Measurements from ENCODE around the gene ATP8B1. TPM values are rescaled to one million over a fixed set of nuclear protein-coding genes. Genes with fewer than 3 reads are reported as not detected.
"Not testable (repeated sequence)": the region's sequence is repeated elsewhere in the genome, so short reads cannot be mapped to it uniquely, and the experiment has no call there.

Gene ATP8B1
- total and polyA plus RNA-seq, 4 donors: 3.9 to 22.0 (median 5.7) TPM

DNA sequence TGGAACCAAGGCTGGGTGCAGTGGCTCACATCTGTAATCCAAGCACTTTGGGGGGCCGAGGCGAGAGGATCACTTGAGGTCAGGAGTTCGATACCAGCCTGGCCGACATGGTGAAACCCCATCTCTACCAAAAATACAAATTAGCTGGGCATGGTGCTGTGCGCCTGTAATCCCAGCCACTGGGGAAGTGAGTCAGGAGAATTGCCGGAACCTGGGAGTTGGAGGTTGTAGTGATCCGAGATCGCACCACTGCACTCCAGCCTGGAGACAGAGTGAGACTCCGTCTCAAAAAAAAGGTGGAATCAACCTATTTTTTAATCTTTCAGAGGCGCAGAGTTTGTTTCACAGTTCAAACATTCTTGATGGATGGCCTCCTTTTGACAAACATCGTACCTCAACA is 24.5 kb upstream of the ATP8B1 start:
- H3K4me3 ChIP-seq (ENCODE audit: low read depth in 1 of 3, low read length in 3 of 3): no peak overlapping the region
- TF ChIP-seq HNF4A (conservative IDR thresholded peaks at IDR 0.05) (no peak), YY1 (IDR thresholded peaks at IDR 0.05) (no peak), RXRA (IDR thresholded peaks at IDR 0.05) (no peak), FOXA1 (IDR thresholded peaks at IDR 0.05) (no peak)
- H3K27ac ChIP-seq (ENCODE audit: low read depth in 1 of 2, low read length in 2 of 2): no peak overlapping the region
- H3K9me3 ChIP-seq (ENCODE audit: control insufficient read depth in 4 of 4, low read length in 3 of 4): no peaks in the 10 kb centered on the region
- WGBS: 88% methylated on average over 11 of the region's 11 CpGs
- no peaks in the 10 kb centered on the region for H3K27me3 ChIP-seq (ENCODE audit: control insufficient read depth in 4 of 4, insufficient read depth in 4 of 4, low read length in 3 of 4)
- DNase-seq (ENCODE audit: low spot score): no peak
- no peaks in the 10 kb centered on the region for H3K4me1 ChIP-seq (ENCODE audit: control insufficient read depth in 4 of 4, insufficient read depth in 4 of 4, low read length in 3 of 4)
- H3K36me3 ChIP-seq (ENCODE audit: control insufficient read depth in 4 of 4, insufficient read depth in 3 of 4, low read depth in 1 of 4, low read length in 3 of 4): no peaks in the 10 kb centered on the region
- no peak overlapping the region for H3K9ac ChIP-seq (ENCODE audit: low read depth in 1 of 2, low read length in 2 of 2)

DNA sequence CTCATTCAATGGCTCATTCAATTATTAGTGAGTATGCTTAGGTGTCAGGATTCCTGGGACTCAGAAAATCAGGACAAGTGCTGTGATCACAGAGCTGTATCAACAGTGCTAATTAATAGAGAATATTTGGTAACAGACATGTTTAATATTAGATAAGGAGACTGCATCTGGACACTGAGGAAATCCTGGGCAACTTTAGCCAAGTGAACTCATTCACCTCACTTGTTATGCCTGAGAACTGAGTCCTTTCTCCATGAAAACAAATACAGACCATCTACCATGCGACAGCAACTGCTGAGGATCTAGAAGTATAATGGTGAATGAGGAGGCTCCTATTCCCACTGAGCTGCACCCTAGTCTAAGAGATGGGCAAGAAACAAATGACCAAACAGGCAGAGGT is 23.1 kb upstream of the ATP8B1 start:
- H3K4me1 ChIP-seq (ENCODE audit: control insufficient read depth in 4 of 4, insufficient read depth in 4 of 4, low read length in 3 of 4): no peaks in the 10 kb centered on the region
- TF ChIP-seq, protein P1, sequence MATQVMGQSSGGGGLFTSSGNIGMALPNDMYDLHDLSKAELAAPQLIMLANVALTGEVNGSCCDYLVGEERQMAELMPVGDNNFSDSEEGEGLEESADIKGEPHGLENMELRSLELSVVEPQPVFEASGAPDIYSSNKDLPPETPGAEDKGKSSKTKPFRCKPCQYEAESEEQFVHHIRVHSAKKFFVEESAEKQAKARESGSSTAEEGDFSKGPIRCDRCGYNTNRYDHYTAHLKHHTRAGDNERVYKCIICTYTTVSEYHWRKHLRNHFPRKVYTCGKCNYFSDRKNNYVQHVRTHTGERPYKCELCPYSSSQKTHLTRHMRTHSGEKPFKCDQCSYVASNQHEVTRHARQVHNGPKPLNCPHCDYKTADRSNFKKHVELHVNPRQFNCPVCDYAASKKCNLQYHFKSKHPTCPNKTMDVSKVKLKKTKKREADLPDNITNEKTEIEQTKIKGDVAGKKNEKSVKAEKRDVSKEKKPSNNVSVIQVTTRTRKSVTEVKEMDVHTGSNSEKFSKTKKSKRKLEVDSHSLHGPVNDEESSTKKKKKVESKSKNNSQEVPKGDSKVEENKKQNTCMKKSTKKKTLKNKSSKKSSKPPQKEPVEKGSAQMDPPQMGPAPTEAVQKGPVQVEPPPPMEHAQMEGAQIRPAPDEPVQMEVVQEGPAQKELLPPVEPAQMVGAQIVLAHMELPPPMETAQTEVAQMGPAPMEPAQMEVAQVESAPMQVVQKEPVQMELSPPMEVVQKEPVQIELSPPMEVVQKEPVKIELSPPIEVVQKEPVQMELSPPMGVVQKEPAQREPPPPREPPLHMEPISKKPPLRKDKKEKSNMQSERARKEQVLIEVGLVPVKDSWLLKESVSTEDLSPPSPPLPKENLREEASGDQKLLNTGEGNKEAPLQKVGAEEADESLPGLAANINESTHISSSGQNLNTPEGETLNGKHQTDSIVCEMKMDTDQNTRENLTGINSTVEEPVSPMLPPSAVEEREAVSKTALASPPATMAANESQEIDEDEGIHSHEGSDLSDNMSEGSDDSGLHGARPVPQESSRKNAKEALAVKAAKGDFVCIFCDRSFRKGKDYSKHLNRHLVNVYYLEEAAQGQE (IDR thresholded peaks at IDR 0.05): no peak
- no peak for TF ChIP-seq YY1 (IDR thresholded peaks at IDR 0.05)
- TF ChIP-seq, protein P2, sequence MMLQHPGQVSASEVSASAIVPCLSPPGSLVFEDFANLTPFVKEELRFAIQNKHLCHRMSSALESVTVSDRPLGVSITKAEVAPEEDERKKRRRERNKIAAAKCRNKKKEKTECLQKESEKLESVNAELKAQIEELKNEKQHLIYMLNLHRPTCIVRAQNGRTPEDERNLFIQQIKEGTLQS (IDR thresholded peaks at IDR 0.05): no peak
- no peak overlapping the region for H3K4me3 ChIP-seq (ENCODE audit: low read depth in 1 of 3, low read length in 3 of 3)
- no peaks in the 10 kb centered on the region for H3K27me3 ChIP-seq (ENCODE audit: control insufficient read depth in 4 of 4, insufficient read depth in 4 of 4, low read length in 3 of 4)
- H3K9me3 ChIP-seq (ENCODE audit: control insufficient read depth in 4 of 4, low read length in 3 of 4): no peaks in the 10 kb centered on the region
- no peak overlapping the region for H3K27ac ChIP-seq (ENCODE audit: low read depth in 1 of 2, low read length in 2 of 2)
- no peak for DNase-seq (ENCODE audit: low spot score)
- 79% methylated on average over 1 of the region's 1 CpG for WGBS
- H3K36me3 ChIP-seq (ENCODE audit: control insufficient read depth in 4 of 4, insufficient read depth in 3 of 4, low read depth in 1 of 4, low read length in 3 of 4): no peaks in the 10 kb centered on the region
- H3K9ac ChIP-seq (ENCODE audit: low read depth in 1 of 2, low read length in 2 of 2): no peak overlapping the region

DNA sequence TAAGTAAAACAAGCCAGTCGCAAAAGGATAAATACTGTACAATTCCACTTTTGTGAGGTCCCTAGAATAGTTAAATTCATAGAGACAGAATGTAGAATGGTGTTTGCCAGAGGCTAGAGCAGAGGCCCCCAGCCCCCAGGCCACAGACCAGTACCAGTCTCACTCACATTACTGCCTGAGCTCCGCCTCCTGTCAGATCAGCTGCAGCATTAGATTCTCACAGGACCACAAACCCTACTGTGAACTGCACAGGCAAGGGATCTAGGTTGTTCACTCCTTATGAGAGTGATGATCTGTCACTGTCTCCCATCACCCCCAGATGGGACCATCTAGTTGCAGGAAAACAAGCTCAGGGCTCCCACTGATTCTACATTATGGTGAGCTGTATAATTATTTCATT is 17.5 kb upstream of the ATP8B1 start:
- H3K36me3 ChIP-seq (ENCODE audit: control insufficient read depth in 4 of 4, insufficient read depth in 3 of 4, low read depth in 1 of 4, low read length in 3 of 4); H3K9ac ChIP-seq (ENCODE audit: low read depth in 1 of 2, low read length in 2 of 2); H3K27me3 ChIP-seq (ENCODE audit: control insufficient read depth in 4 of 4, insufficient read depth in 4 of 4, low read length in 3 of 4); H3K9me3 ChIP-seq (ENCODE audit: control insufficient read depth in 4 of 4, low read length in 3 of 4); H3K4me3 ChIP-seq (ENCODE audit: low read depth in 1 of 3, low read length in 3 of 3); H3K4me1 ChIP-seq (ENCODE audit: control insufficient read depth in 4 of 4, insufficient read depth in 4 of 4, low read length in 3 of 4); DNase-seq (ENCODE audit: low spot score): not testable (repeated sequence)
- peak overlapping the region in 1 of 2 donors; percentile 8 for H3K27ac ChIP-seq (ENCODE audit: low read depth in 1 of 2, low read length in 2 of 2)
- WGBS: 94% methylated on average over 2 of the region's 2 CpGs

DNA sequence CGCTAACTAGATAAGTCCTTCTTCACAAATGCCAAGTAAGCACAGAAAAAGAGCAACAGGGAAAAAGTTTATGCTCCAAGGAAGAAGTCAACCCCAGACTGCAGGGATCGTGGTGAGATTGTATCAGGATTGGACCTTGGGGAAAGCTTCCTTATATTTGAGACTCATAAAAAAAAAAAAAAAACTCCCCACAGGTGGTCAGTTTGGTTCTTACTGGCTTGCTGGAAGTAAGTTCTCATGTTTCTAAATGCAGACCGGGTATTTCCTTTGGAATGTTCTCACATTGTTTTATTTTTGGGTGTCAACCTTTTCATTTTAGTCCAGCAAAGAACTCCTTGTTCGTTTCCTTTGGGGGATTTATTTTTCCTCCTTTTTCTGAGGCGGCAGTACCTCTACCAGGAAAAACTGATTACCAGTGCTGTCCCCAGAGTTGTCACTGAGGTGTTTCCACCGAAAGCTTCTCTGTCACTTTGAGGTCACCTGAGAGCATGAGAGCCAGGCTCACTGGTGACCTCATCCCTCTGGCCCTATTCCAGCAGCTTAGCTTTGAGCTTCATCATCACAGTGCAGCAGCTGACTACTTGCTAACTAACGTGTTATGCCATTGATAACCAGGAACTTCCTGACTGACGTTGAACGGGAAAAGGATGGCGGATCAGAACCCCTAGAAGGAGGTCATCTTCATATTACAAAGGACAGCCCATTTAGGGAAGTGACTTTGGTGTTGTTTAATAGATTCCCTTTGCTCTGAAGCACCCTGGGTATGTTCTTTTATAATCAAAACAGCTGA is 16.8 kb upstream of the ATP8B1 start:
- H3K27ac ChIP-seq (ENCODE audit: low read depth in 1 of 2, low read length in 2 of 2): peak overlapping the region in 1 of 2 donors; percentile 0
- H3K9me3 ChIP-seq (ENCODE audit: control insufficient read depth in 4 of 4, low read length in 3 of 4): no peaks in the 10 kb centered on the region
- no peak overlapping the region for H3K9ac ChIP-seq (ENCODE audit: low read depth in 1 of 2, low read length in 2 of 2)
- H3K4me1 ChIP-seq (ENCODE audit: control insufficient read depth in 4 of 4, insufficient read depth in 4 of 4, low read length in 3 of 4): no peaks in the 10 kb centered on the region
- no peaks in the 10 kb centered on the region for H3K27me3 ChIP-seq (ENCODE audit: control insufficient read depth in 4 of 4, insufficient read depth in 4 of 4, low read length in 3 of 4)
- WGBS: 32% methylated on average over 10 of the region's 10 CpGs
- no peaks in the 10 kb centered on the region for H3K36me3 ChIP-seq (ENCODE audit: control insufficient read depth in 4 of 4, insufficient read depth in 3 of 4, low read depth in 1 of 4, low read length in 3 of 4)
- peak; percentile 53 for DNase-seq (ENCODE audit: low spot score)
- H3K4me3 ChIP-seq (ENCODE audit: low read depth in 1 of 3, low read length in 3 of 3): no peak overlapping the region
- TF ChIP-seq RAD21 (IDR thresholded peaks at IDR 0.05) (peak; percentile 34 to 39), JUND (IDR thresholded peaks at IDR 0.05) (peak; percentile 94 to 95), TAF1 (conservative IDR thresholded peaks at IDR 0.05) (no peak), SP1 (IDR thresholded peaks at IDR 0.05) (peak; percentile 16), FOXA2 (IDR thresholded peaks at IDR 0.05) (no peak)
- TF ChIP-seq, protein P2 (IDR thresholded peaks at IDR 0.05): peak; percentile 80
- TF ChIP-seq, protein P1 (IDR thresholded peaks at IDR 0.05): no peak
- TF ChIP-seq, protein P3, sequence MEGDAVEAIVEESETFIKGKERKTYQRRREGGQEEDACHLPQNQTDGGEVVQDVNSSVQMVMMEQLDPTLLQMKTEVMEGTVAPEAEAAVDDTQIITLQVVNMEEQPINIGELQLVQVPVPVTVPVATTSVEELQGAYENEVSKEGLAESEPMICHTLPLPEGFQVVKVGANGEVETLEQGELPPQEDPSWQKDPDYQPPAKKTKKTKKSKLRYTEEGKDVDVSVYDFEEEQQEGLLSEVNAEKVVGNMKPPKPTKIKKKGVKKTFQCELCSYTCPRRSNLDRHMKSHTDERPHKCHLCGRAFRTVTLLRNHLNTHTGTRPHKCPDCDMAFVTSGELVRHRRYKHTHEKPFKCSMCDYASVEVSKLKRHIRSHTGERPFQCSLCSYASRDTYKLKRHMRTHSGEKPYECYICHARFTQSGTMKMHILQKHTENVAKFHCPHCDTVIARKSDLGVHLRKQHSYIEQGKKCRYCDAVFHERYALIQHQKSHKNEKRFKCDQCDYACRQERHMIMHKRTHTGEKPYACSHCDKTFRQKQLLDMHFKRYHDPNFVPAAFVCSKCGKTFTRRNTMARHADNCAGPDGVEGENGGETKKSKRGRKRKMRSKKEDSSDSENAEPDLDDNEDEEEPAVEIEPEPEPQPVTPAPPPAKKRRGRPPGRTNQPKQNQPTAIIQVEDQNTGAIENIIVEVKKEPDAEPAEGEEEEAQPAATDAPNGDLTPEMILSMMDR (IDR thresholded peaks at IDR 0.05; ENCODE audit: low read depth, low read length, missing input control): no peak

All from liver (tissue), 9 donors.